Activated B cell treated with CpG ODN at 0.5 μM for 24 hours (primary cell): ENCODE data around the gene PROK1. TPM values are rescaled to one million over a fixed set of nuclear protein-coding genes. Genes with fewer than 3 reads are reported as not detected.

ENCODE experiments used
- ATAC-seq: fragments of 200-7000 bp; cut with Tn5 transposase; one replicate; pipeline ENCODE4 v1.10.0; 2021; ENCODE audit warnings: low read depth, mild to moderate bottlenecking, moderate library complexity
- CTCF ChIA-PET: fragments of 350-600 bp; sonication (Branson Sonifier 250); formaldehyde crosslinking; loops from one replicate; lab custom pipeline; 2021; ENCODE audit warnings: antibody characterized with exemption; lab: Charles Lee
- POLR2A ChIA-PET: fragments of 350-600 bp; sonication (Branson Sonifier 250); formaldehyde crosslinking; loops from one replicate; lab custom pipeline; 2021; ENCODE audit warnings: antibody characterized with exemption; lab: Charles Lee
- DNase-seq: peaks from one replicate; pipeline ENCODE4 v3.0.0; 2022
- H3K27ac Mint-ChIP-seq: one replicate; pipeline ENCODE4 v1.8.0; 2020; ENCODE audit warnings: mixed read lengths
- H3K27me3 Mint-ChIP-seq: one replicate; pipeline ENCODE4 v1.8.0; 2021; ENCODE audit warnings: mixed read lengths
- H3K36me3 Mint-ChIP-seq: one replicate; pipeline ENCODE4 v1.8.0; 2021; ENCODE audit warnings: low read depth, mixed read lengths
- H3K4me1 Mint-ChIP-seq: one replicate; pipeline ENCODE4 v1.8.0; 2021; ENCODE audit warnings: mixed read lengths
- H3K4me3 Mint-ChIP-seq: one replicate; pipeline ENCODE4 v1.8.0; 2020; ENCODE audit warnings: mild to moderate bottlenecking, mixed read lengths
- H3K9me3 Mint-ChIP-seq: one replicate; pipeline ENCODE4 v1.8.0; 2020; ENCODE audit warnings: mixed read lengths
- intact Hi-C: fragments of 100-400 bp; cut with micrococcal nuclease; formaldehyde crosslinking; loops from one replicate; pipeline ENCODE4 v1.15.1; 2024
- total RNA-seq: library from RNA; stranded (reverse); gene quantifications from 2 replicates; pipeline ENCODE4 v1.2.3, GENCODE V29; 2022
- TF ChIP-seq, protein P1 (sequence below): fragments of 200-600 bp; IDR thresholded peaks from one replicate; pipeline ENCODE4 v1.8.0; 2022; ENCODE audit warnings: antibody characterized with exemption, mild to moderate bottlenecking

Gene PROK1
- total RNA-seq, 1 donor from 2014 or later: not detected

GRCh38 chr1:110418729-110419128 lies 32.2 kb upstream of the PROK1 start:
- Mint-ChIP-seq H3K9me3 (no peaks in the 10 kb centered on the region), H3K27me3 (peaks cover 3% of the 10 kb centered on the region), H3K4me3 (no peak overlapping the region), H3K36me3 (no peaks in the 10 kb centered on the region), H3K27ac (no peak overlapping the region), H3K4me1 (no peaks in the 10 kb centered on the region)
- TF ChIP-seq, protein P1, sequence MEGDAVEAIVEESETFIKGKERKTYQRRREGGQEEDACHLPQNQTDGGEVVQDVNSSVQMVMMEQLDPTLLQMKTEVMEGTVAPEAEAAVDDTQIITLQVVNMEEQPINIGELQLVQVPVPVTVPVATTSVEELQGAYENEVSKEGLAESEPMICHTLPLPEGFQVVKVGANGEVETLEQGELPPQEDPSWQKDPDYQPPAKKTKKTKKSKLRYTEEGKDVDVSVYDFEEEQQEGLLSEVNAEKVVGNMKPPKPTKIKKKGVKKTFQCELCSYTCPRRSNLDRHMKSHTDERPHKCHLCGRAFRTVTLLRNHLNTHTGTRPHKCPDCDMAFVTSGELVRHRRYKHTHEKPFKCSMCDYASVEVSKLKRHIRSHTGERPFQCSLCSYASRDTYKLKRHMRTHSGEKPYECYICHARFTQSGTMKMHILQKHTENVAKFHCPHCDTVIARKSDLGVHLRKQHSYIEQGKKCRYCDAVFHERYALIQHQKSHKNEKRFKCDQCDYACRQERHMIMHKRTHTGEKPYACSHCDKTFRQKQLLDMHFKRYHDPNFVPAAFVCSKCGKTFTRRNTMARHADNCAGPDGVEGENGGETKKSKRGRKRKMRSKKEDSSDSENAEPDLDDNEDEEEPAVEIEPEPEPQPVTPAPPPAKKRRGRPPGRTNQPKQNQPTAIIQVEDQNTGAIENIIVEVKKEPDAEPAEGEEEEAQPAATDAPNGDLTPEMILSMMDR: no peak
- intact Hi-C loops: no loop called here
- ChIA-PET POLR2A (no interaction called here), CTCF (interaction anchor here (1.6 kb wide), 1 partner anchor 41 kb away, joined by 3 read pairs; no protein-coding TSS in a partner anchor)
- no peak for DNase-seq
- ATAC-seq: no peak

- TF ChIP-seq, protein P1: no peak
- peaks cover 8% of the 10 kb centered on the region for H3K27me3 Mint-ChIP-seq
- ChIA-PET POLR2A (no interaction called here), CTCF (interaction anchor here (0.7 kb wide), 1 partner anchor 217 kb away, joined by 3 read pairs; no protein-coding TSS in a partner anchor)
- no peak for ATAC-seq
- H3K4me1 Mint-ChIP-seq: no peaks in the 10 kb centered on the region
- no peak overlapping the region for H3K27ac Mint-ChIP-seq
- DNase-seq: no peak
- intact Hi-C loops: no loop called here
- H3K9me3 Mint-ChIP-seq: no peaks in the 10 kb centered on the region
- H3K36me3 Mint-ChIP-seq: no peaks in the 10 kb centered on the region
- no peak overlapping the region for H3K4me3 Mint-ChIP-seq
Measured at GRCh38 chr1:110420023-110420662, 30.8 kb upstream of the PROK1 start.

GRCh38 chr1:110420874-110421793 lies 29.8 kb upstream of the PROK1 start:
- TF ChIP-seq, protein P1: no peak
- Mint-ChIP-seq H3K4me1 (no peaks in the 10 kb centered on the region), H3K9me3 (no peaks in the 10 kb centered on the region), H3K27ac (no peak overlapping the region), H3K27me3 (peaks cover 8% of the 10 kb centered on the region), H3K36me3 (no peaks in the 10 kb centered on the region), H3K4me3 (no peak overlapping the region)
- DNase-seq (no peak), ATAC-seq (no peak)
- ChIA-PET CTCF (interaction anchor here (0.7 kb wide), 1 partner anchor 218 kb away, joined by 3 read pairs; no protein-coding TSS in a partner anchor), POLR2A (no interaction called here)
- intact Hi-C loops: no loop called here

DNA sequence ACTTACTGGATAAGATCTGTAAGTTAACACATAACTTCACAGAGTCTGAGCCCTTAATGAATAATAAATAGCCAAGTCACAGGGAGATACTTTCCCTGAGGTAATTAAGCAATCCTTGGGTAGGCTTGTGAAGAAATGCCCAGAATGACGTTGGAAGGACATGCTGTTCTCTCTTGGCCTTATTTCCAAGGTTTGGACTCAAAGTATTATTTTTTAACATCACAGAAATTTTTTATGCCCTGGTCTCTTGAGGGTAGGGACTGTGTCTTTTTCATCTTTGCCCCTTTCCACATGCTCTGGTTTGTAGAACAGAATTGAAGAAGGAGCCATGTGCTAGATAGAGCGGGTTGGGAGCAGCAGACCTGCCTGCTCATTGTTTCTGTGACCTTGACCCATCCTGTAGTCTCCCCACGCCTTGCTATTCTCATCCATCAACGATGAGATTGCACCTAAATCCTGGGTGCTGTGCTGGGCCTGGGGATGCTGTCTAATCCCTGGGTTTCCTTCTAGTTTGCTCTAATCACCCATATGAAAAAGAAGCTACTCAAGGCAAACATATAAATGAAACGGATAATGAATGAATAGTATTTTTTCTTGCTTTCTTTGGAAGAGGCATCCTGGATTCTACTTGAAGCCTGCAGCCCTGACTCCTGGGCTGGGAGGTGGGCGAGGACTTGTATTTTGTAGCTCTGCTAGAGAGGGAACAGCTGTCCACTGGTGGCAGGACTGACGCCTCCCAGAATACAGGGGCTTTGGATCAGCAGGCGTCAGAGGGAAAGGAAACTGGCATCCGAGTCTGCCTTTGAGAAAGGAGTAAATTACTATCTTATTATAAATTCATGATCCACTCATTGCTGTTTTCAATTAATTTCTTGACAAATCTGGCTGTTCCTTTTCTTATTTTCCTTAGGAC lies 26.0 kb upstream of the PROK1 start:
- Mint-ChIP-seq H3K4me1 (no peaks in the 10 kb centered on the region), H3K36me3 (no peaks in the 10 kb centered on the region), H3K9me3 (no peaks in the 10 kb centered on the region), H3K27me3 (peaks cover 8% of the 10 kb centered on the region), H3K4me3 (no peak overlapping the region), H3K27ac (no peak overlapping the region)
- ATAC-seq (no peak), DNase-seq (no peak)
- intact Hi-C loops: no loop called here
- POLR2A ChIA-PET: no interaction called here
- TF ChIP-seq, protein P1: no peak
- CTCF ChIA-PET: no interaction called here
